GM10248 (cell line): ENCODE data around the gene ANKRD29.
"Not testable (repeated sequence)": the region's sequence is repeated elsewhere in the genome, so short reads cannot be mapped to it uniquely, and the experiment has no call there.

Experiments
- CTCF ChIA-PET: fragments of 300-600 bp; sonication (Branson Sonifier 250); formaldehyde crosslinking; extraction: SDS; loops from one replicate; lab custom pipeline; 2021; ENCODE audit warnings: antibody characterized with exemption; lab: Yijun Ruan, JAX
- POLR2A ChIA-PET: fragments of 350-650 bp; sonication (Branson Sonifier 250); formaldehyde crosslinking; extraction: SDS; loops from one replicate; lab custom pipeline; 2020; ENCODE audit warnings: antibody characterized with exemption; lab: Yijun Ruan, JAX
- DNase-seq: peaks from one replicate; pipeline ENCODE4 v3.0.0; 2012; ENCODE audit errors: extremely low spot score
- CTCF ChIP-seq: IDR thresholded peaks from 2 replicates; pipeline ENCODE4 v1.5.1; 2012; ENCODE audit warnings: mild to moderate bottlenecking, low read depth; ENCODE audit errors: extremely low read depth, missing control alignments, control extremely low read depth

Gene ANKRD29

GRCh38 chr18:23616258-23616657, 46.5 kb downstream of the ANKRD29 start:
- POLR2A ChIA-PET: no interaction called here
- TF ChIP-seq CTCF: no peak
- CTCF ChIA-PET: interaction anchor here (1.0 to 1.5 kb wide), 2 partner anchors 9 to 34 kb away, joined by 3 read pairs; no protein-coding TSS in a partner anchor
- DNase-seq: no peak

- ChIA-PET CTCF (interaction anchor here (0.9 kb wide), 2 partner anchors 17 to 27 kb away, joined by 3 read pairs; no protein-coding TSS in a partner anchor), POLR2A (interaction anchor here (0.6 kb wide), 1 partner anchor 32 kb away, joined by 3 read pairs; no protein-coding TSS in a partner anchor)
- DNase-seq: no peak
These were observed 47.8 kb downstream of the ANKRD29 start for GRCh38 chr18:23614891-23615290.

GRCh38 chr18:23614413-23614812, 48.3 kb downstream of the ANKRD29 start:
- no peak for DNase-seq
- TF ChIP-seq CTCF: no peak
- ChIA-PET POLR2A (no interaction called here), CTCF (interaction anchor here (0.9 to 1.9 kb wide), 3 partner anchors 8 to 22 kb away, joined by 3 to 9 read pairs (median 3); no protein-coding TSS in a partner anchor)

More at GRCh38 chr18:23614891-23615290, 47.8 kb downstream of the ANKRD29 start:
- no peak for TF ChIP-seq CTCF

- ChIA-PET POLR2A (interaction anchor here (0.6 kb wide), 2 partner anchors 526 to 736 kb away, joined by 3 to 4 read pairs; partner anchors contain the start of gene CABYR), CTCF (interaction anchor here (1.0 to 1.9 kb wide), 3 partner anchors 9 to 90 kb away, joined by 3 to 9 read pairs (median 4); no protein-coding TSS in a partner anchor)
- not testable (repeated sequence) for DNase-seq
These were observed 49.6 kb downstream of the ANKRD29 start for GRCh38 chr18:23613091-23613475.

- no peak for TF ChIP-seq CTCF
- DNase-seq: no peak
- ChIA-PET CTCF (interaction anchor here (1.0 to 1.9 kb wide), 2 partner anchors 10 to 91 kb away, joined by 4 to 9 read pairs; no protein-coding TSS in a partner anchor), POLR2A (interaction anchor here (0.6 kb wide), 1 partner anchor 736 kb away, joined by 4 read pairs; no protein-coding TSS in a partner anchor)
These were observed 50.1 kb downstream of the ANKRD29 start for GRCh38 chr18:23612434-23613090.

- TF ChIP-seq CTCF: no peak
- CTCF ChIA-PET: interaction anchor here (1.4 kb wide), 1 partner anchor 22 kb away, joined by 3 read pairs; no protein-coding TSS in a partner anchor
- DNase-seq: no peak
- POLR2A ChIA-PET: no interaction called here
These were observed 53.2 kb downstream of the ANKRD29 start for GRCh38 chr18:23609390-23610023.
